HepG2 (cell line): ENCODE measurements around the gene PGPEP1. TPM values are rescaled to one million over a fixed set of nuclear protein-coding genes. Genes with fewer than 3 reads are reported as not detected.

Source experiments
- AHR ChIP-seq: IDR thresholded peaks from 2 replicates; pipeline ENCODE4 v1.6.1; 2018; ENCODE audit warnings: missing genetic modification reagents, missing compliant biosample characterization
- ATRX ChIP-seq: sonication (generic); formaldehyde crosslinking; IDR thresholded peaks from 2 replicates; pipeline ENCODE4 v1.4.0; 2020; ENCODE audit warnings: missing genetic modification reagents, borderline replicate concordance
- CBFB ChIP-seq: sonication (generic); formaldehyde crosslinking; IDR thresholded peaks from 2 replicates; pipeline ENCODE4 v1.4.0; 2020; ENCODE audit warnings: missing genetic modification reagents
- FOXM1 ChIP-seq: sonication (generic); formaldehyde crosslinking; IDR thresholded peaks from 2 replicates; pipeline ENCODE4 v1.5.0; 2020; ENCODE audit warnings: missing genetic modification reagents
- KDM6A ChIP-seq: IDR thresholded peaks from 2 replicates; pipeline ENCODE4 v1.6.1; 2016; ENCODE audit warnings: low read depth
- NFATC3 ChIP-seq: sonication (generic); formaldehyde crosslinking; IDR thresholded peaks from 2 replicates; pipeline ENCODE4 v1.5.1; 2020; ENCODE audit warnings: mild to moderate bottlenecking, missing genetic modification reagents
- NFKBIZ ChIP-seq: IDR thresholded peaks from 2 replicates; pipeline ENCODE4 v1.6.1; 2018; ENCODE audit warnings: missing genetic modification reagents, missing compliant biosample characterization
- PAX8 ChIP-seq: sonication (generic); formaldehyde crosslinking; IDR thresholded peaks from 2 replicates; pipeline ENCODE4 v1.8.0; 2022; ENCODE audit warnings: mild to moderate bottlenecking, missing genetic modification reagents, borderline replicate concordance
- POGZ ChIP-seq: sonication (generic); formaldehyde crosslinking; IDR thresholded peaks from 2 replicates; pipeline ENCODE4 v1.4.0; 2020; ENCODE audit warnings: mild to moderate bottlenecking, missing genetic modification reagents
- RFX5 ChIP-seq: IDR thresholded peaks from 2 replicates; pipeline ENCODE4 v1.6.1; 2011; ENCODE audit warnings: low read depth, low read length, improper control_type of control experiment
- STAT5B ChIP-seq: sonication (generic); formaldehyde crosslinking; IDR thresholded peaks from 2 replicates; pipeline ENCODE4 v1.4.0; 2020; ENCODE audit warnings: missing genetic modification reagents
- TP53 ChIP-seq: sonication (generic); formaldehyde crosslinking; conservative IDR thresholded peaks from 2 replicates; pipeline ENCODE4 v1.4.0; 2020; ENCODE audit warnings: missing genetic modification reagents
- ZNF329 ChIP-seq: sonication (generic); formaldehyde crosslinking; IDR thresholded peaks from 2 replicates; pipeline ENCODE4 v1.9.0; 2021; ENCODE audit warnings: low read depth, mild to moderate bottlenecking, missing genetic modification reagents
- ZNF354B ChIP-seq: sonication (generic); formaldehyde crosslinking; IDR thresholded peaks from 2 replicates; pipeline ENCODE4 v1.8.0; 2022; ENCODE audit warnings: mild to moderate bottlenecking, missing genetic modification reagents
- ZNF543 ChIP-seq: sonication (generic); formaldehyde crosslinking; IDR thresholded peaks from 2 replicates; pipeline ENCODE4 v1.4.0; 2020; ENCODE audit warnings: mild to moderate bottlenecking, missing genetic modification reagents
- ZNF670 ChIP-seq: sonication (generic); formaldehyde crosslinking; IDR thresholded peaks from 2 replicates; pipeline ENCODE4 v1.8.0; 2022; ENCODE audit warnings: mild to moderate bottlenecking, missing genetic modification reagents, borderline replicate concordance
- ZNF749 ChIP-seq: sonication (generic); formaldehyde crosslinking; IDR thresholded peaks from 2 replicates; pipeline ENCODE4 v1.8.0; 2022; ENCODE audit warnings: mild to moderate bottlenecking, missing genetic modification reagents, moderate library complexity, borderline replicate concordance
- polyA plus RNA-seq, 8 experiments: library from polyadenylated mRNA; depleted of rRNA in 3 of 8; stranded (reverse) in 7 of 8; unstranded in 1 of 8; fragments of >200 nt; fragmentation: Illumina TruSeq in 4 of 8; extraction: Trizol in 4 of 8; gene quantifications; 2 replicates each; pipeline versions ENCODE4 v1.2.1 to v1.2.3, GENCODE V29; 2011 to 2016; ENCODE audit warnings: low read depth in 4 of 8, missing spikeins in 1 of 8, mixed read lengths in 1 of 8; ENCODE audit not compliant: insufficient read depth in 1 of 8
- total RNA-seq, 5 experiments: library from RNA; depleted of rRNA; stranded (reverse); fragments of >200 nt; fragmentation: Illumina TruSeq; extraction: Trizol; gene quantifications; 2 replicates each; pipeline ENCODE4 v1.2.3, GENCODE V29; 2016; ENCODE audit warnings: low read depth in 1 of 5
- TF ChIP-seq, protein P1 (sequence below): sonication (generic); formaldehyde crosslinking; IDR thresholded peaks from 2 replicates; pipeline ENCODE4 v1.4.0; 2020; ENCODE audit warnings: mild to moderate bottlenecking, missing genetic modification reagents
- TF ChIP-seq, protein P2 (sequence below): IDR thresholded peaks from 2 replicates; pipeline ENCODE4 v1.6.1; 2016
- TF ChIP-seq, protein P3 (sequence below): sonication (generic); formaldehyde crosslinking; IDR thresholded peaks from 2 replicates; pipeline ENCODE4 v1.9.0; 2021; ENCODE audit warnings: missing genetic modification reagents, borderline replicate concordance
- TF ChIP-seq, protein P4 (sequence below): sonication (generic); formaldehyde crosslinking; IDR thresholded peaks from 2 replicates; pipeline ENCODE4 v1.8.0; 2022; ENCODE audit warnings: missing genetic modification reagents, mild to moderate bottlenecking, borderline replicate concordance

PGPEP1 gene
- total and polyA plus RNA-seq, 2 of the 13 experiments (the other 11 are each of a cell fraction or from before 2014, with no cell fraction given): 53.1 to 56.6 TPM

DNA sequence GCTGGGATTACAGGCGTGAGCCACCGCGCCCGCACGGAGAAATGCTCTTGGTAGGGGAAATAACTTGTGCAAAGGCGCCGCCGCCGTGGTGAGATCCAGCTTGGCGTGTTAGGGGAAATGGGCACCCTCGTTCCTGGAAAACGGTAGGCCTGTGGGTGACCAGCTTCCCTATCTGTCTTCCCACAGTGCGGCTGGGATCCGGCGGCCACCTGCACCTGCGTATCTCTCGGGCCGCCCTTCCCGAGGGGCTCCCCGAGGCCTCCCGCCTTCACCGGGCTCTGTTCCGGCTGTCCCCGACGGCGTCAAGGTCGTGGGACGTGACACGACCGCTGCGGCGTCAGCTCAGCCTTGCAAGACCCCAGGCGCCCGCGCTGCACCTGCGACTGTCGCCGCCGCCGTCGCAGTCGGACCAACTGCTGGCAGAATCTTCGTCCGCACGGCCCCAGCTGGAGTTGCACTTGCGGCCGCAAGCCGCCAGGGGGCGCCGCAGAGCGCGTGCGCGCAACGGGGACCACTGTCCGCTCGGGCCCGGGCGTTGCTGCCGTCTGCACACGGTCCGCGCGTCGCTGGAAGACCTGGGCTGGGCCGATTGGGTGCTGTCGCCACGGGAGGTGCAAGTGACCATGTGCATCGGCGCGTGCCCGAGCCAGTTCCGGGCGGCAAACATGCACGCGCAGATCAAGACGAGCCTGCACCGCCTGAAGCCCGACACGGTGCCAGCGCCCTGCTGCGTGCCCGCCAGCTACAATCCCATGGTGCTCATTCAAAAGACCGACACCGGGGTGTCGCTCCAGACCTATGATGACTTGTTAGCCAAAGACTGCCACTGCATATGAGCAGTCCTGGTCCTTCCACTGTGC is 47.9 kb downstream of the PGPEP1 start (continued):
- TF ChIP-seq, protein P1, sequence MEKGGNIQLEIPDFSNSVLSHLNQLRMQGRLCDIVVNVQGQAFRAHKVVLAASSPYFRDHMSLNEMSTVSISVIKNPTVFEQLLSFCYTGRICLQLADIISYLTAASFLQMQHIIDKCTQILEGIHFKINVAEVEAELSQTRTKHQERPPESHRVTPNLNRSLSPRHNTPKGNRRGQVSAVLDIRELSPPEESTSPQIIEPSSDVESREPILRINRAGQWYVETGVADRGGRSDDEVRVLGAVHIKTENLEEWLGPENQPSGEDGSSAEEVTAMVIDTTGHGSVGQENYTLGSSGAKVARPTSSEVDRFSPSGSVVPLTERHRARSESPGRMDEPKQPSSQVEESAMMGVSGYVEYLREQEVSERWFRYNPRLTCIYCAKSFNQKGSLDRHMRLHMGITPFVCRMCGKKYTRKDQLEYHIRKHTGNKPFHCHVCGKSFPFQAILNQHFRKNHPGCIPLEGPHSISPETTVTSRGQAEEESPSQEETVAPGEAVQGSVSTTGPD: no peak
- TF ChIP-seq ZNF329 (CRISPR knock-in tag) (no peak), ZNF543 (peak; percentile 83; the same call in 1 of the 2 replicates), RFX5 (no peak), TP53 (CRISPR knock-in tag) (peak; percentile 89), ZNF749 (peak; percentile 64; the same call in 1 of the 2 replicates), NFKBIZ (CRISPR knock-in tag) (no peak), PAX8 (CRISPR knock-in tag) (peak; percentile 85; the same call in 1 of the 2 replicates), ATRX (CRISPR knock-in tag) (no peak), CBFB (peak; percentile 80; the same call in 1 of the 2 replicates), STAT5B (CRISPR knock-in tag) (no peak), NFATC3 (no peak), AHR (0 out of 2 replicates have a peak, but pooled peaks have one; percentile 33), FOXM1 (0 out of 2 replicates have a peak, but pooled peaks have one; percentile 30), ZNF354B (CRISPR knock-in tag) (no peak), ZNF670 (CRISPR knock-in tag) (no peak), POGZ (CRISPR knock-in tag) (0 out of 2 replicates have a peak, but pooled peaks have one; percentile 48), KDM6A (no peak)
- TF ChIP-seq, protein P2, sequence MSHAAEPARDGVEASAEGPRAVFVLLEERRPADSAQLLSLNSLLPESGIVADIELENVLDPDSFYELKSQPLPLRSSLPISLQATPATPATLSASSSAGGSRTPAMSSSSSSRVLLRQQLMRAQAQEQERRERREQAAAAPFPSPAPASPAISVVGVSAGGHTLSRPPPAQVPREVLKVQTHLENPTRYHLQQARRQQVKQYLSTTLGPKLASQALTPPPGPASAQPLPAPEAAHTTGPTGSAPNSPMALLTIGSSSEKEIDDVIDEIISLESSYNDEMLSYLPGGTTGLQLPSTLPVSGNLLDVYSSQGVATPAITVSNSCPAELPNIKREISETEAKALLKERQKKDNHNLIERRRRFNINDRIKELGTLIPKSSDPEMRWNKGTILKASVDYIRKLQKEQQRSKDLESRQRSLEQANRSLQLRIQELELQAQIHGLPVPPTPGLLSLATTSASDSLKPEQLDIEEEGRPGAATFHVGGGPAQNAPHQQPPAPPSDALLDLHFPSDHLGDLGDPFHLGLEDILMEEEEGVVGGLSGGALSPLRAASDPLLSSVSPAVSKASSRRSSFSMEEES (CRISPR knock-in tag): no peak; the same call in none of the 2 replicates
- TF ChIP-seq, protein P3, sequence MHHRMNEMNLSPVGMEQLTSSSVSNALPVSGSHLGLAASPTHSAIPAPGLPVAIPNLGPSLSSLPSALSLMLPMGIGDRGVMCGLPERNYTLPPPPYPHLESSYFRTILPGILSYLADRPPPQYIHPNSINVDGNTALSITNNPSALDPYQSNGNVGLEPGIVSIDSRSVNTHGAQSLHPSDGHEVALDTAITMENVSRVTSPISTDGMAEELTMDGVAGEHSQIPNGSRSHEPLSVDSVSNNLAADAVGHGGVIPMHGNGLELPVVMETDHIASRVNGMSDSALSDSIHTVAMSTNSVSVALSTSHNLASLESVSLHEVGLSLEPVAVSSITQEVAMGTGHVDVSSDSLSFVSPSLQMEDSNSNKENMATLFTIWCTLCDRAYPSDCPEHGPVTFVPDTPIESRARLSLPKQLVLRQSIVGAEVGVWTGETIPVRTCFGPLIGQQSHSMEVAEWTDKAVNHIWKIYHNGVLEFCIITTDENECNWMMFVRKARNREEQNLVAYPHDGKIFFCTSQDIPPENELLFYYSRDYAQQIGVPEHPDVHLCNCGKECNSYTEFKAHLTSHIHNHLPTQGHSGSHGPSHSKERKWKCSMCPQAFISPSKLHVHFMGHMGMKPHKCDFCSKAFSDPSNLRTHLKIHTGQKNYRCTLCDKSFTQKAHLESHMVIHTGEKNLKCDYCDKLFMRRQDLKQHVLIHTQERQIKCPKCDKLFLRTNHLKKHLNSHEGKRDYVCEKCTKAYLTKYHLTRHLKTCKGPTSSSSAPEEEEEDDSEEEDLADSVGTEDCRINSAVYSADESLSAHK (CRISPR knock-in tag): no peak
- TF ChIP-seq, protein P4, sequence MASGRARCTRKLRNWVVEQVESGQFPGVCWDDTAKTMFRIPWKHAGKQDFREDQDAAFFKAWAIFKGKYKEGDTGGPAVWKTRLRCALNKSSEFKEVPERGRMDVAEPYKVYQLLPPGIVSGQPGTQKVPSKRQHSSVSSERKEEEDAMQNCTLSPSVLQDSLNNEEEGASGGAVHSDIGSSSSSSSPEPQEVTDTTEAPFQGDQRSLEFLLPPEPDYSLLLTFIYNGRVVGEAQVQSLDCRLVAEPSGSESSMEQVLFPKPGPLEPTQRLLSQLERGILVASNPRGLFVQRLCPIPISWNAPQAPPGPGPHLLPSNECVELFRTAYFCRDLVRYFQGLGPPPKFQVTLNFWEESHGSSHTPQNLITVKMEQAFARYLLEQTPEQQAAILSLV: peak; percentile 91
